Mucosa of descending colon (tissue), 3 donors: Measurements from ENCODE around the gene CYP19A1. TPM values are rescaled to one million over a fixed set of nuclear protein-coding genes. Genes with fewer than 3 reads are reported as not detected.

ENCODE experiments used
- ATAC-seq: fragments of 200-7000 bp; cut with Tn5 transposase; one replicate; pipeline ENCODE4 v1.9.1; 2020; ENCODE audit warnings: mild to moderate bottlenecking, moderate library complexity
- DNase-seq, 3 donors: peaks; one replicate each; pipeline ENCODE4 v3.0.0-alpha.2; 2020
- H3K36me3 ChIP-seq: fragments of 200-600 bp; one replicate; pipeline ENCODE4 v1.8.0; 2021; ENCODE audit warnings: low read depth, mild to moderate bottlenecking
- H3K4me1 ChIP-seq: fragments of 200-600 bp; one replicate; pipeline ENCODE4 v1.8.0; 2021; ENCODE audit warnings: low read depth, mild to moderate bottlenecking
- H3K4me3 ChIP-seq: fragments of 200-600 bp; one replicate; pipeline ENCODE4 v1.8.0; 2021; ENCODE audit warnings: mild to moderate bottlenecking
- H3K9me3 ChIP-seq: fragments of 200-600 bp; one replicate; pipeline ENCODE4 v1.8.0; 2021; ENCODE audit warnings: mild to moderate bottlenecking
- CTCF ChIP-seq: fragments of 200-600 bp; IDR thresholded peaks from one replicate; pipeline ENCODE4 v1.8.0; 2022; ENCODE audit warnings: antibody characterized with exemption, mild to moderate bottlenecking
- intact Hi-C, 2 donors: fragments of 100-400 bp; cut with DNase I in 1 of 2; cut with micrococcal nuclease in 1 of 2; formaldehyde crosslinking; loops; one replicate each; pipeline versions ENCODE4 v1.11.0 to v1.11.1; 2022; cut with DNase I, micrococcal nuclease
- microRNA-seq: library from miRNA; unstranded; fragments of <30 nt; microRNA quantifications from one replicate; pipeline ENCODE4, GENCODE V29; 2019
- total RNA-seq, 3 donors: library from RNA; stranded (reverse); fragmentation: NEBNext Ultra II Directional in 2 of 3; extraction: Animal tissue kit (Norgen Biotek cat#: 25700) in 2 of 3; gene quantifications; one replicate each; pipeline versions ENCODE4 v1.2.1 to v1.2.4, GENCODE V29; 2021 to 2023
- donor health status: DM: no; HTN: no; CAD: no; lungs with moderate emphysema.
- donor health status: DM: no; HTN: no; CAD: no.
- donor health status: DM: no; HTN: yes; CAD: no.

CYP19A1 gene
- total RNA-seq, 3 donors from 2014 or later: 0.06 to 0.63 (median 0.23) TPM

GRCh38 chr15:51161491-51162220, 176.7 kb downstream of the CYP19A1 start:
- no peak for TF ChIP-seq CTCF
- Histone ChIP-seq H3K9me3 (no peaks in the 10 kb centered on the region), H3K4me1 (peaks cover 7% of the 10 kb centered on the region), H3K4me3 (no peak overlapping the region), H3K36me3 (no peaks in the 10 kb centered on the region)
- DNase-seq (no peak), ATAC-seq (no peak)
- intact Hi-C loops: loop anchor here in 1 of 2 donors (5.0 kb wide), 1 partner anchor 221 kb away; no protein-coding TSS in a partner anchor

GRCh38 chr15:51160484-51160883, 177.9 kb downstream of the CYP19A1 start:
- H3K36me3 ChIP-seq: no peaks in the 10 kb centered on the region
- H3K4me3 ChIP-seq: no peak overlapping the region
- no peaks in the 10 kb centered on the region for H3K9me3 ChIP-seq
- DNase-seq: no peak
- TF ChIP-seq CTCF: no peak
- no peak for ATAC-seq
- intact Hi-C loops: loop anchor here in 1 of 2 donors (5.0 kb wide), 1 partner anchor 222 kb away; no protein-coding TSS in a partner anchor
- peaks cover 7% of the 10 kb centered on the region for H3K4me1 ChIP-seq

Small RNA genes within 50 kb of the gene (microRNA-seq; reads per million reads assigned to microRNA genes)
- not detected for gene MIR4713
- not detected for gene MIR7973-1
- not detected for gene MIR7973-2

Other genes starting within 250 kb of the CYP19A1 start
- 10 to 100 TPM in 2 of 3 donors, 1 to 10 TPM in 1; 8.2 to 11.2 (median 10.0) TPM for gene TNFAIP8L3, start 243.7 kb downstream of the CYP19A1 start, total RNA-seq
- 10 to 100 TPM in 1 of 3 donors, 1 to 10 TPM in 2; 3.5 to 10.0 (median 5.3) TPM for gene GLDN, start 3.1 kb upstream of the CYP19A1 start, total RNA-seq